Activated T-helper 1 cell treated with anti-CD3 and anti-CD28 coated beads, Interleukin-2, amount 50 U/mL, for 16 hours (primary cell): ENCODE results near the gene EMC9.

Experiments
- DNase-seq, 2 donors: peaks; one replicate each; pipeline ENCODE4 v3.0.0-alpha.2; 2020; ENCODE audit warnings: low read depth in 1 of 2, low spot score in 1 of 2

Gene EMC9

DNA sequence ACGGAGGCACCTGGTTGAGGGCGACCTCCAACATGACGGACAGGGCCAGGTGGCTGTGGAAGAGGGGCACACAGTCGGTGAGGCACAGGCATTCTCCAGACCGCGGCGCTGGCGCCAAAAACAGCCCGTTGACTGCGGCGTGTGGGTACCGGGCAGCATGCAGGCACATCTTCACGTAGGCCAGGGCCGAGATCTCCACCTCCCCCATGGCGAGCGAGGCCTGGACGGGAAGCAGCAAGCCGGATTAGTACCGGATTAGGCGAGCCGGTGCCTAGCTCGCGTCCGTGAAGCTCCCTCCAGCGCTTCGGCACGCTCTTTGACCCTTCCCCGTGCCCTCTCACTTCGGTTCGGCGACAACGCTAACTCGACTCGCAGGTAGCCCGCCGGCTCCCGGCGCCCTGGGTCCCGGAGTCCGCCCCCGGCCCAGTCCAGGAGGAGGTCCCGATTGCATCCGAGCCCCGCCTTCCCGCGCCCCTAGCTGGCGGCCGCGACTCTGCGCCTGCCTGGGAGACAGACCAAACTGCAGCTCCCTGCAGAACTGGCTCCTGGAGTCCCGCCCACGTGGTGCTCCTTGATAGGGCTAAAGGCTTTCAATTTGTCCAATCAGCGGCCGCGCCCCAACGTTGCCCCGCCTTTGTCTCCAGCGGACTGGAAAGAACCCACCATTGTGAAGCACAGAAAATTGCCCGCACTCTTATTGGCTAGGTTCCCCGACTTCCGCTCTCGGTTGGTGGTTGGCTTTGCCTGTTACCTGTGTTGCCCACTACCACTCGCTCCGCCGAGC is at the start of gene EMC9:
EMC9 (minus strand) TSS at position 495 of the 784 bp plus-strand sequence; CDS start at position 208, 287 bp downstream.
- DNase-seq = peak; percentile 98

DNA sequence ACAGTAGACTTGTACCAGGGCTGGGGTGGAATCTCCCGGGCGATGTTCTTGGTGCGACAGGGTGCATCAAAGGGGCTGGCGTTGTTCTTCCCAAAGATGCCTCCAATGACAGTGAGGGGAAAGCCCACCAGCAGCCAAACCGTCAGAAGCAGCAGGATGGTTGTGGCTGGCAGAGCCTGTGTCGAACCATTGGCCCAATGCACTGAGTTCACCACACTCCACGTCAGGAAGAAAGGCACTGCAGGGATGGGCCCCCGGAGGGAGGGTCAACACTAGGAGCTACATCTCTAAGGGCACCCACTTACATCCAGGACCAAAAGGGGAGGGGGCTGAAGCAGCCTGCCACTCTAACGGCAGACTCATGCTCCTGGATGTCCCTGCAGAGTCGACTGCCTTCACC is 49.0 kb upstream of the EMC9 start:
- no peak for DNase-seq

DNA sequence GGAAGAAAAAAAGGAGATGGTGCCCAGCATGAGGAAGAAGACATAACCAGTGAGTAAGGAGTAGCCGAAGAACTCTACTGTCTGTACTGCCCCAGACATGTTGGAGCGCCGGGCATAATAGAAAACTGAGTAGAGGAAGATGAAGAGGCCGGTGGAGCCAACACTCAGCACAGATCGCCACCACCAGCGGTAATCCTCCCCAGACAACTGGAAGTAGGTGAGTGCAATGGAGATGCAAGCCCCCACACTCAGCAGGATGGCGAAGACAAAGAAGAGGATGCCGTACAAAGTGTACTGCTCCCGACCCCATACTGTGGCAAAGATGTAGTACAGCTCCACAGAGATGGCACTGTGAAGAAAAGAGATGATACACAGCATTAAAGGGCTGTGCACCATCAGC is 48.1 kb upstream of the EMC9 start:
- no peak for DNase-seq

GRCh38 chr14:24189059-24189375 is 47.6 kb upstream of the EMC9 start:
- DNase-seq = no peak

- peak; percentile 92 for DNase-seq
These were observed 47.1 kb upstream of the EMC9 start, which contains the start of gene IPO4 for GRCh38 chr14:24188251-24189058. Gene IPO4, minus strand, starts transcription at chr14:24188816. Its CDS starts 29 bp downstream, at chr14:24188787.

- no peak for DNase-seq
These were observed 46.1 kb upstream of the EMC9 start for GRCh38 chr14:24187539-24187915.

DNA sequence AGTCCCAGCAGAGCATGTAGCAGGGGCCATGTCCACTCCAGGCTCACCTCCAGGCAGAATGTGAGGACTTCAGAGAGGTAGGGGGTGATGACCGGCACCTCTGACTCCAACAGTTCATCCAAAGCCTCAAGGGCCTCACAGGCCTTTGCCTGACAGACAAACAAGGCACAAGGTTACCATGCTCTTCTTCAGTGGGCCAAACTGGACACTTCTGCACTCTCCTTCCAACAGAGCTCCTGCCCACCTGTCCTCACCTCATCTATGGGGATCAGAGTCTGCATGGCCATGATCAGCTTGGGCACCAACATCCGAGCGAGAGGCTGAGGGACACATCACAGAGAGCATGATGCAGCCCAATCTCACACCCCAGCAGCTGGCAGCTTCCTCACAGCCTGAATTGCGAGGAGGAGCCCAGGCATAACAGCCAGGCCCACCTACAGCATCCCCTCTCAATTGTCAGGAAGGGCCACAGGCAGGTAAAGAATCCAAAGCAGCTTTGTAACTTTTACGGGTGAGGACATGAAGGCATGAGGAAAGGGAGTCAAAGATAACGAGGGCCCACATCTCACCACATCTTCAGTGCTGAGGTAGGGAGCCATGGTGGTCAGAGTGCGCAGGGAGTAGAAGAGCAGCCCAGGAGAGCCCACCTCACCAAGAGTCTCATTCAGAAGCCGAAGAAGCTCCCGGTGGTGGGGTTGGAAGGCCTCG is 45.6 kb upstream of the EMC9 start:
- DNase-seq = no peak

- no peak for DNase-seq
These were observed 44.4 kb upstream of the EMC9 start for GRCh38 chr14:24185741-24186140.

GRCh38 chr14:24185026-24185425 is 43.6 kb upstream of the EMC9 start:
- DNase-seq = no peak

DNA sequence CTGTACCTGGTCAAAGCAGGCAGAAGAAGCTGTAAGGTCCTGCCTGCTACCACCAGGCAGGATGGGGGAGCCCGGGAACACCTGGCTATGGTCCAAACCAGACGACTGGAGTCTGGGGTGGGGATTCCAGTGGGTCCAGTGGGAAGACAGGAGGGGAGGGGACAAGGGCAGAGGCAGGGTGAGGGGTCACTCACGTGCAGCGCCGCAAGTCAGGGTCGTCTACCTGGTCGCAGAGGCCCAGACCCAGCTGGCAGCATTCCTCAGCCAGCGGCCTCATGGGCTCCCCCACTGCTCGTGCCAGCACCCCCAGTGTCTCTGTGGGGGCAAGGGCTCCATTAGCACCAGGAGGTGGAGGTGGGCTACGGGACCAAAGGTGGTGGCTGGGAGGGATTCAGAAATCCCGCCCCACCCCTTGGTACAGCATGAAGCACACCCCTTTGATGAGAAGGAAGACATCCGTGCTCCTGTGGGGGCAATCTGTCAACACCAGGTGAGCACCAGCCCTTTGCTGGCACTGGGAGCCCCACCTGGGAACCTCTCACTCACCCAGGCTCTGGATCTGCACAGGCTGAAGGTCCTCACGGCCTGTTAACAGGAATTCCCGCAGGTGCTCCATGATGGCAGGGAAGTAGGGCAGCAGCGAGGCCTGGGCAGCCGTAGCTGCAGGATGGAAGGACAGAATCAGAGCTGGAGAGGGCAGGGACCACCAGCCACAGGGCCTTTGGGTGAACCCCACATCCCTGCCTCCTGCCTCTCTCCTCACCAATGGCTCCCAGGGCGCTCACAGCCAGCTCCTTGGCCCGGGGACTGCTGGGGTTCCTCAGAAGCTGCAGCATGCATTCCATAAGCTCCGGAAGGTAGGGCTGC is 42.9 kb upstream of the EMC9 start:
- no peak for DNase-seq

- no peak for DNase-seq
These were observed 41.7 kb upstream of the EMC9 start for GRCh38 chr14:24183014-24183481.

DNA sequence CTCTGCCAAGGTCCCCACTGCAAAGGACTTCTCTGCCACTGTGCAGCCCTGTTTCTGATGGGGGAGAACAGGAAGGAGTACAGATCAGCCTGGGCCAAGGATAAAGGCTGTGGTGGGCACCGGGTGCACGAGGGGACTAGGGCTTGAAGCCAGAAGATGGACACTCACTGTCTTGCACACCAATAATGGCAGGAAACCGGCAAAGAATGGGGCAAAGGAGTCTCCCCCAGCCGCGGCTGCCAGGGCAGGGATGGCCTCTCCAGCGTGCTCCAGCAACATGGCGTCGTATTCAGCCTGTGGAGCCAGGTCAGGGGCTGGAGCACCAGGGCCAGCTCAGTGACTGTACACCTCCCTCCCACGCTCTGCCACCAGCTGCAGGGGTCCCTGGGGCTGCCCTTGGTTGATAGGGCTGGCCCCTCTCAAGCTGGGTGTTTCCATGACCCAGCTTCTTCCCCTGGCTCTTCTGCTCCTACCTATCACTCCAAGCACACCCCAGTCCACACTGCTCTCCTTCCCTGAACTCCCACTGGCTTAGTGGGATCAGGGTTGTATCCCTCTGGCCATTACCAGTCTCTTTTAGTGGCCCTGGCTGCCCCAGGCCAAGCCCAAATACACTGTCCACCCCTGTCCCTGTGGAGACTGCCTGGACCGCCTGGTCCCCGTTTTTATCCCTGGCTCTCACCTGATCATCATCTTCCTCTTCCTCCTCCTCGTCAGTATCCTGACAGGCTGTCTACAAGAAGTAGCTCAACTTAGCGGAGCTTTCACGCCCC is 40.9 kb upstream of the EMC9 start:
- no peak for DNase-seq

- no peak for DNase-seq
These were observed 40.1 kb upstream of the EMC9 start for GRCh38 chr14:24181371-24182077.

- DNase-seq = no peak
These were observed 38.8 kb upstream of the EMC9 start for GRCh38 chr14:24179961-24180796.

GRCh38 chr14:24179294-24179960 is 38.0 kb upstream of the EMC9 start:
- no peak for DNase-seq

GRCh38 chr14:24178399-24179178 is 37.2 kb upstream of the EMC9 start:
- DNase-seq = no peak

DNA sequence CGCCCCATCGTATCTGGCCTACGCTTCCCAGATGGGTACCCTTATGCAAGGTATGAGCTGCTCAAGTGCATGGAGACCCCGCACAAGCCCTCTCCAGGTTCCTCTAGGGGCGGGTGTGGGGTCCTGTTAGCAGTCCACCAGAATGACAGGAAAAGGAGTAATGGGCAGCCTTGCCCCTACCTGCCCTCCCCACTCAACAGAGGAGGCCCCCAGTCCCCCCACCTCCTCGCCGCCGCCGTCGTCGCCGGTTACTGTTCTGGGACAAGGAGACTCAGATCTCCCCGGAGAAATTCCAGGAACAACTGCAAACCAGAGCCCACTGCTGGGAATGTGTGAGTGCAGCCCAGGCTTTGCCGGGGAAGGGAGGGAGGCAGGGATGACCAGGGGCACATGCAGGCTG is 36.5 kb upstream of the EMC9 start:
- DNase-seq = no peak
